OCI-LY1 (cell line): ENCODE results near the gene C1orf105.

Experiments
- H2AFZ ChIP-seq: fragments of 200-600 bp; sonication (generic), shearing (Covaris generic); 2 replicates; pipeline ENCODE4 v1.6.0; 2014; ENCODE audit warnings: antibody characterized with exemption, mild to moderate bottlenecking, low read length
- H3F3A ChIP-seq: fragments of 200-600 bp; sonication (generic), shearing (Covaris generic); 2 replicates; pipeline ENCODE4 v1.6.0; 2014; ENCODE audit warnings: mild to moderate bottlenecking, antibody characterized with exemption, low read length, moderate library complexity; ENCODE audit not compliant: insufficient read depth
- H3K27ac ChIP-seq: fragments of 200-600 bp; sonication (generic); 2 replicates; pipeline ENCODE4 v1.5.1; 2014; ENCODE audit warnings: low read length, mixed run types, mild to moderate bottlenecking, low read depth; ENCODE audit not compliant: poor library complexity, severe bottlenecking
- H3K27me3 ChIP-seq: fragments of 200-600 bp; sonication (generic); 2 replicates; pipeline ENCODE4 v1.6.0; 2014; ENCODE audit warnings: antibody characterized with exemption, mild to moderate bottlenecking, low read length, moderate library complexity; ENCODE audit not compliant: insufficient read depth
- H3K36me3 ChIP-seq: fragments of 200-600 bp; sonication (generic); 2 replicates; pipeline ENCODE4 v1.6.1; 2014; ENCODE audit warnings: mild to moderate bottlenecking, antibody characterized with exemption, low read length, moderate library complexity, mixed read lengths; ENCODE audit not compliant: insufficient read depth
- H3K4me1 ChIP-seq: fragments of 200-600 bp; sonication (generic); 2 replicates; pipeline ENCODE4 v1.5.1; 2014; ENCODE audit warnings: mild to moderate bottlenecking, low read length, moderate library complexity; ENCODE audit not compliant: insufficient read depth, severe bottlenecking
- H3K4me2 ChIP-seq: fragments of 200-600 bp; sonication (generic), shearing (Covaris generic); 2 replicates; pipeline ENCODE4 v1.6.1; 2014; ENCODE audit warnings: low read length
- H3K4me3 ChIP-seq: fragments of 200-600 bp; sonication (generic); 2 replicates; pipeline ENCODE4 v1.5.1; 2014; ENCODE audit warnings: low read length, low read depth, mild to moderate bottlenecking, mixed read lengths; ENCODE audit not compliant: poor library complexity, severe bottlenecking
- H3K79me2 ChIP-seq: fragments of 200-600 bp; shearing (Covaris generic); 2 replicates; pipeline ENCODE4 v1.6.1; 2016; ENCODE audit warnings: mixed run types, low read length, mixed read lengths; ENCODE audit not compliant: insufficient read depth
- H3K9ac ChIP-seq: fragments of 200-600 bp; sonication (generic), shearing (Covaris generic); 2 replicates; pipeline ENCODE4 v1.6.1; 2014; ENCODE audit warnings: mild to moderate bottlenecking, low read length, mixed read lengths
- H3K9me2 ChIP-seq: fragments of 200-600 bp; sonication (generic), shearing (Covaris generic); 2 replicates; pipeline ENCODE4 v1.6.1; 2014; ENCODE audit warnings: low read depth, mild to moderate bottlenecking, low read length, mixed read lengths
- H3K9me3 ChIP-seq: fragments of 200-600 bp; shearing (Covaris generic); 2 replicates; pipeline ENCODE4 v1.6.1; 2014; ENCODE audit warnings: low read length, mixed read lengths
- H4K20me1 ChIP-seq: fragments of 200-600 bp; sonication (generic), shearing (Covaris generic); 2 replicates; pipeline ENCODE4 v1.6.0; 2016; ENCODE audit warnings: mild to moderate bottlenecking, low read length; ENCODE audit not compliant: insufficient read depth
- CTCF ChIP-seq: fragments of 200-600 bp; sonication (generic), shearing (Covaris generic); IDR thresholded peaks from 2 replicates; pipeline ENCODE4 v1.5.1; 2017; ENCODE audit warnings: mild to moderate bottlenecking, antibody characterized with exemption, low read length, moderate library complexity, mixed read lengths
- EZH2 ChIP-seq: fragments of 200-600 bp; sonication (generic), shearing (Covaris generic); IDR thresholded peaks from 2 replicates; pipeline ENCODE4 v1.8.0; 2017; ENCODE audit warnings: borderline replicate concordance, mixed run types, mild to moderate bottlenecking, antibody characterized with exemption, low read length, moderate library complexity, mixed read lengths

Gene C1orf105

GRCh38 chr1:172390683-172391551, 29.6 kb upstream of the C1orf105 start:
- Histone ChIP-seq H3F3A (no peaks in the 10 kb centered on the region), H4K20me1 (no peaks in the 10 kb centered on the region), H3K36me3 (no peaks in the 10 kb centered on the region), H3K27ac (peak overlapping the region; percentile 92), H3K79me2 (no peaks in the 10 kb centered on the region), H3K4me3 (peak overlapping the region; percentile 42), H3K9me2 (no peaks in the 10 kb centered on the region), H3K4me1 (peaks cover 52% of the 10 kb centered on the region), H3K9ac (peak overlapping the region; percentile 54), H3K27me3 (no peaks in the 10 kb centered on the region), H3K9me3 (no peaks in the 10 kb centered on the region), H3K4me2 (peak overlapping the region; percentile 66), H2AFZ (0 out of 2 replicates have a peak overlapping the region, but pooled peaks have one; percentile 8)
- TF ChIP-seq CTCF, result no peak
- TF ChIP-seq EZH2, result no peak

- Histone ChIP-seq H4K20me1 (no peaks in the 10 kb centered on the region), H3K27me3 (no peaks in the 10 kb centered on the region), H3K4me1 (peaks cover 52% of the 10 kb centered on the region), H3K9me2 (no peaks in the 10 kb centered on the region), H3K9me3 (no peaks in the 10 kb centered on the region), H3K4me2 (peak overlapping the region; percentile 66), H3K36me3 (no peaks in the 10 kb centered on the region), H3K9ac (peak overlapping the region; percentile 54), H3K4me3 (peak overlapping the region; percentile 42), H2AFZ (peak overlapping the region; percentile 8), H3K27ac (peak overlapping the region; percentile 92), H3F3A (no peaks in the 10 kb centered on the region), H3K79me2 (no peaks in the 10 kb centered on the region)
- TF ChIP-seq EZH2, result no peak
Observed at GRCh38 chr1:172391976-172392375, 28.5 kb upstream of the C1orf105 start.

GRCh38 chr1:172393354-172393753, 27.1 kb upstream of the C1orf105 start:
- TF ChIP-seq EZH2, result no peak
- no peak for TF ChIP-seq CTCF
- Histone ChIP-seq H3K9ac (peak overlapping the region; percentile 48), H3K27ac (peak overlapping the region; percentile 92)

More at GRCh38 chr1:172393354-172393753, 27.1 kb upstream of the C1orf105 start:
- Histone ChIP-seq H3K4me3 (peak overlapping the region; percentile 28), H3K79me2 (no peaks in the 10 kb centered on the region), H3K4me1 (peaks cover 61% of the 10 kb centered on the region), H3K27me3 (no peaks in the 10 kb centered on the region), H3K9me2 (no peaks in the 10 kb centered on the region), H3K4me2 (peak overlapping the region; percentile 62), H2AFZ (no peak overlapping the region), H3K36me3 (no peaks in the 10 kb centered on the region), H3K9me3 (no peaks in the 10 kb centered on the region), H4K20me1 (no peaks in the 10 kb centered on the region), H3F3A (no peaks in the 10 kb centered on the region)
